ENCODE measurements around the gene VAT1L.

DNA sequence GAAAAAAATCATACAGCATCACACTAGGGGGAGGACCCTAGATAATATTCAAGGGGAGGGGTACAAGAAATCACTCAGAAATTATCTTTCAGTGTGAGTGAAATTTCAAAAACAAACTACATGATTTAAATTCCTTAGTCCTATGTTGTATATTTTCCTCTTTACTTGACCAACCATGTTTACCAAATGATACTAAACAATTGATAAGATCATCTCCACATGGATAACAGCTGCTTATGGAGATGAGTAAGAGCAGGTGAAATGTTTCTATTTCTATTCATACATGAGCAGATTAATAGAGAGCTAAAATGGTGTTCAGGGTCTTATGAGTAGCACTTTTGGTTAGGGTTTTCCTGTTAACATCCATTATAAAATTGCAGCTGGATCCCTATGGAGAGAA lies 7.3 kb upstream of the VAT1L start:
- TF ChIP-seq, protein P1, sequence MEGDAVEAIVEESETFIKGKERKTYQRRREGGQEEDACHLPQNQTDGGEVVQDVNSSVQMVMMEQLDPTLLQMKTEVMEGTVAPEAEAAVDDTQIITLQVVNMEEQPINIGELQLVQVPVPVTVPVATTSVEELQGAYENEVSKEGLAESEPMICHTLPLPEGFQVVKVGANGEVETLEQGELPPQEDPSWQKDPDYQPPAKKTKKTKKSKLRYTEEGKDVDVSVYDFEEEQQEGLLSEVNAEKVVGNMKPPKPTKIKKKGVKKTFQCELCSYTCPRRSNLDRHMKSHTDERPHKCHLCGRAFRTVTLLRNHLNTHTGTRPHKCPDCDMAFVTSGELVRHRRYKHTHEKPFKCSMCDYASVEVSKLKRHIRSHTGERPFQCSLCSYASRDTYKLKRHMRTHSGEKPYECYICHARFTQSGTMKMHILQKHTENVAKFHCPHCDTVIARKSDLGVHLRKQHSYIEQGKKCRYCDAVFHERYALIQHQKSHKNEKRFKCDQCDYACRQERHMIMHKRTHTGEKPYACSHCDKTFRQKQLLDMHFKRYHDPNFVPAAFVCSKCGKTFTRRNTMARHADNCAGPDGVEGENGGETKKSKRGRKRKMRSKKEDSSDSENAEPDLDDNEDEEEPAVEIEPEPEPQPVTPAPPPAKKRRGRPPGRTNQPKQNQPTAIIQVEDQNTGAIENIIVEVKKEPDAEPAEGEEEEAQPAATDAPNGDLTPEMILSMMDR (IDR thresholded peaks at IDR 0.05; ENCODE audit: low read depth, low read length, poor library complexity, severe bottlenecking): no peak
- TF ChIP-seq EZH2phosphoT487 (IDR thresholded peaks at IDR 0.05; ENCODE audit: borderline replicate concordance, low read length): no peak
